Activated CD8-positive, alpha-beta T cell treated with anti-CD3 and anti-CD28 coated beads for 36 hours (primary cell): ENCODE results near the gene TMEM120A. TPM values are rescaled to one million over a fixed set of nuclear protein-coding genes. Genes with fewer than 3 reads are reported as not detected.

ENCODE experiments used
- ATAC-seq: fragments of 200-7000 bp; cut with Tn5 transposase; one replicate; pipeline ENCODE4 v1.10.0; 2021; ENCODE audit warnings: mild to moderate bottlenecking, moderate library complexity
- CTCF ChIA-PET: fragments of 350-600 bp; sonication (Branson Sonifier 250); formaldehyde crosslinking; loops from one replicate; lab custom pipeline; 2021; ENCODE audit warnings: antibody characterized with exemption; lab: Charles Lee
- POLR2A ChIA-PET: fragments of 350-600 bp; sonication (Branson Sonifier 250); formaldehyde crosslinking; loops from one replicate; lab custom pipeline; 2021; ENCODE audit warnings: antibody characterized with exemption; lab: Charles Lee
- DNase-seq: peaks from one replicate; pipeline ENCODE4 v3.0.0-alpha.2; 2020
- H3K27ac Mint-ChIP-seq: one replicate; pipeline ENCODE4 v1.8.0; 2021; ENCODE audit warnings: mild to moderate bottlenecking, mixed read lengths
- H3K27me3 Mint-ChIP-seq: one replicate; pipeline ENCODE4 v1.8.0; 2021; ENCODE audit warnings: mixed read lengths
- H3K36me3 Mint-ChIP-seq: one replicate; pipeline ENCODE4 v1.8.0; 2021; ENCODE audit warnings: low read depth, mixed read lengths
- H3K4me1 Mint-ChIP-seq: one replicate; pipeline ENCODE4 v1.8.0; 2021; ENCODE audit warnings: low read depth, mixed read lengths
- H3K4me3 Mint-ChIP-seq: one replicate; pipeline ENCODE4 v1.8.0; 2021; ENCODE audit warnings: mild to moderate bottlenecking, moderate library complexity, mixed read lengths
- H3K9me3 Mint-ChIP-seq: one replicate; pipeline ENCODE4 v1.8.0; 2021; ENCODE audit warnings: mixed read lengths
- CTCF ChIP-seq: fragments of 200-600 bp; IDR thresholded peaks from one replicate; pipeline ENCODE4 v1.8.0; 2022; ENCODE audit warnings: antibody characterized with exemption, mild to moderate bottlenecking
- intact Hi-C: fragments of 100-400 bp; cut with micrococcal nuclease; formaldehyde crosslinking; loops from one replicate; pipeline ENCODE4 v1.10.0; 2022
- total RNA-seq, 2 experiments: library from RNA; stranded (reverse); gene quantifications; one replicate each; pipeline ENCODE4 v1.2.3, GENCODE V29; 2021

TMEM120A gene
- total RNA-seq, 2 experiments from 2014 or later: 12.2 to 12.4 TPM

DNA sequence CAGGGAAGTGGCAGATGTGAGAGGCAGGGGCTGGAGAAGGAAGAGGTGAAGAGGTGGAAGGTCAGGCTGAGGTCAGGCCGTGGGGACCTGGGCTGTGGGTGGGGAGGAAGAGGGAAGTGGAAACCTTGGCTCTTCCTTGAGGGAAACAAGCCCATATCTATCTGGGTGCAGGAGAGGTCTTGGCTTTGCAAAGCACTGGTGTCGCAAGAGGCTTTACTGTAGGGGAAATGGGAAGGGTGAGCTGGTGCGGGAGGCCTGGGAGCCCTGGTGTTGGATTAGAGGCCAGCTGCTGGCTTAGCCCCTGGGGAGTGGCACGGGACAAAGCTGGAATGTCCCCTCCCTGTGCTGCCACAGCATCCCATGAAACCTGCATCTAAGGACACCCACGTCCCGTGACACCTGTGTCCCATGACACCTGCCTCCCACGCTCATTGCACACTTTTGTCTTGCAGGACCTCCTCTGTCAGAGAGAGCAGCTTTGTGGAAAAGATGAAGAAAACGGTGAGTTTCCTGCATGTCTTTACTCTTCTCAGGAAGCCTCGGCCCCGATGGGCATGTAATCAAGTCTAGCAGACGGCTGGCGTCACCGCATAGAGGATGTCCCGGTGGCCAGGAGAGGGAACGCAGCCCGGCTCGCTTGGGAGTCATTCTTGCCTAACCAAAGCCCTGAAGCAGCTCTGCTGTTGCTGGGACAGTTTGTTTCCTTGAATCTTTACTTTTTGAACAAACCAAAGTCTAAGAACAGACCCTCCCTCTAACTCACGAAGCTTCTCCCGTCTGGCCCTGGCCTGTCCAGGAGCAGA lies 22.2 kb downstream of the TMEM120A start:
- no peak overlapping the region for H3K27ac Mint-ChIP-seq
- peaks cover 11% of the 10 kb centered on the region for H3K36me3 Mint-ChIP-seq
- CTCF ChIA-PET: interaction anchor here (0.7 to 1.0 kb wide), 2 partner anchors 78 to 105 kb away, joined by 3 read pairs; no protein-coding TSS in a partner anchor
- H3K4me3 Mint-ChIP-seq: no peak overlapping the region
- intact Hi-C loops: no loop called here
- no peaks in the 10 kb centered on the region for H3K9me3 Mint-ChIP-seq
- no peak for DNase-seq
- no peaks in the 10 kb centered on the region for H3K27me3 Mint-ChIP-seq
- no peak for ATAC-seq
- no peak for TF ChIP-seq CTCF
- POLR2A ChIA-PET: interaction anchor here (0.5 kb wide), 1 partner anchor 312 kb away, joined by 4 read pairs; no protein-coding TSS in a partner anchor
- H3K4me1 Mint-ChIP-seq: no peaks in the 10 kb centered on the region

GRCh38 chr7:75971309-75971960 lies 23.0 kb downstream of the TMEM120A start:
- no peak overlapping the region for H3K27ac Mint-ChIP-seq

DNA sequence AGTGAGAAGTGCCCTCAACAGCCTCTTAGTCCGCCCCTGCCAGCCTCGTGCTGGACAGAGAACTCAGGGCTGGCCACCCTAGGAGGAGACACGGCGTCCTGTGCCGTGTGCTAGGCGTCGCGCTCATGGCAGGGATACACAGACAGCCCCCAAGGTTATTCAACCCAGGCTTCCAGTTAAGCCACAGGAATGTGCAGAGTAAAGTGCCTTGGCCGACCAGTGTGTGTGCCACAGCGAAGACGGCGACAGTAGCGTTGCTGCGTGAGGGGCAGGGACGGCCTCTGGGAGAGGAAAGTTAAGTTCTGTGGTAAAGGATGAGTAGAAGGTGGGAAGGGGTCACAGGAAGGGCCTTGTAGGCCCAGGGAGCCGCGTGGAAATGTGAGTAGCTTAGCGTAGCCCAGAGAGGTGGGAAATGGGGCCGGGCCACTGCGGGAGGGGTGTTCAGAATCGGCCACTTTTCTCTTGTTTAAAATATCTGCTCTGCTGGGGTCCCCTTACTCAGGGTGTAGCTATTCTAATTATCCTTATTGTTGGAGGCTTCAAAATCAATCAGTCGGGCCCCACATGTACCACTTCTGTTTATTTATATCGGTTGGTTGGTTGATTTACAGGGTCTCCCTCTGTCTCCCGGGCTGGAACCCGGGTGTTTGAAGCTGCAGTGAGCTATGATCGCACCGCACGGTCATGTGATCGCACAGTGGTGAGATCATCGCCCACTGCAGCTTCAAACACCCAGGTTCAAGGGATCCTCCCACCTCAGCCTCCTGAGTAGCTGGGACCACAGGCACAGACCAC lies 24.5 kb downstream of the TMEM120A start:
- Mint-ChIP-seq H3K36me3 (peaks cover 11% of the 10 kb centered on the region), H3K4me1 (no peaks in the 10 kb centered on the region), H3K9me3 (no peaks in the 10 kb centered on the region), H3K27me3 (no peaks in the 10 kb centered on the region), H3K4me3 (no peak overlapping the region), H3K27ac (no peak overlapping the region)
- ChIA-PET POLR2A (interaction anchor here (0.6 kb wide), 1 partner anchor 51 kb away, joined by 4 read pairs; no protein-coding TSS in a partner anchor), CTCF (no interaction called here)
- DNase-seq (no peak), ATAC-seq (no peak)
- intact Hi-C loops: no loop called here
- TF ChIP-seq CTCF: no peak

More at GRCh38 chr7:75971309-75971960, 23.0 kb downstream of the TMEM120A start:
- Mint-ChIP-seq H3K36me3 (peaks cover 11% of the 10 kb centered on the region), H3K9me3 (no peaks in the 10 kb centered on the region), H3K4me3 (no peak overlapping the region), H3K27me3 (no peaks in the 10 kb centered on the region), H3K4me1 (no peaks in the 10 kb centered on the region)
- ATAC-seq (no peak), DNase-seq (no peak)
- TF ChIP-seq CTCF: no peak
- intact Hi-C loops: no loop called here
- CTCF ChIA-PET: no interaction called here
- POLR2A ChIA-PET: interaction anchor here (0.5 kb wide), 1 partner anchor 311 kb away, joined by 4 read pairs; no protein-coding TSS in a partner anchor

- Mint-ChIP-seq H3K9me3 (no peaks in the 10 kb centered on the region), H3K27ac (no peak overlapping the region), H3K27me3 (no peaks in the 10 kb centered on the region), H3K4me1 (no peaks in the 10 kb centered on the region), H3K4me3 (no peak overlapping the region), H3K36me3 (peaks cover 11% of the 10 kb centered on the region)
- ChIA-PET CTCF (no interaction called here), POLR2A (no interaction called here)
- TF ChIP-seq CTCF: no peak
- DNase-seq (no peak), ATAC-seq (no peak)
- intact Hi-C loops: no loop called here
Observed at GRCh38 chr7:75969182-75969581, 25.2 kb downstream of the TMEM120A start.
